NOMO-1 (cell line): ENCODE results near the gene ADAT3.
A peak's percentile ranks its signal among the peaks of the same experiment; 100 is the strongest.
"Not testable (repeated sequence)": the region's sequence is repeated elsewhere in the genome, so short reads cannot be mapped to it uniquely, and the experiment has no call there.

Experiments used
- DNase-seq, 2 experiments: peaks; one replicate each; lab custom pipeline; 2025; ENCODE audit not compliant: unreplicated experiment in 2 of 2; lab: John Stamatoyannopoulos, UW

Gene ADAT3

DNA sequence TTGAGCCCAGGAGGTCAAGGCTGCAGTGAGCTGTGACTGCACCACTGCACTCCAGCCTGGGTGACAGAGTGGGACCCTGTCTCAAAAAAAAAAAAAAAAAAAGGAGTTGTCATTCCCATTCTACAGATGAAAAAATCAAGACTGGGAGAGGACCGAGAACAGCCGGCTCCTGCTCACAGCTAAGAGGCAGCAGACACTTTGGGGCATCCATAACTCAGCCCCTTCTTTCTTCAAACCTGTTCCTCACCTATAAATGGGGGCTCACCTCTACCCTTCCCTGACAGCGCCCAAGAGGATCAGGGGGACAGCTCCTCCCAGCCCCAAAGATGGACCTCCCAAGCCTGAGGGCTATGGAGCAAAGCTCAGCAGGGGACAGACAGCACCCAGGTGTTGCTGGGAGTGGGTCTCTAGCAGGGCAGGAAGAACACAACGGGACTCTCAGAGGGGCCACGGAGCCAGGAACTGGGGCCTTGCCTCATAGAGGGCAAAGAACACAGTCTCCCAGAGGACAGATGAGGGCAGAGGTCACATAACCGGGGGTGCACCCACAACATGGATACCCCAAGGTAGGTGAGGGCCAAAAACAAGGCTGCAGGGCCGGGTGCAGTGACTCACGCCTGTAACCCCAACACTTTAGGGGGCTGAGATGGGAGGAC is 38.4 kb upstream of the ADAT3 start:
- no peak for DNase-seq

GRCh38 chr19:1867349-1867724 is 37.9 kb upstream of the ADAT3 start:
- no peak for DNase-seq

DNA sequence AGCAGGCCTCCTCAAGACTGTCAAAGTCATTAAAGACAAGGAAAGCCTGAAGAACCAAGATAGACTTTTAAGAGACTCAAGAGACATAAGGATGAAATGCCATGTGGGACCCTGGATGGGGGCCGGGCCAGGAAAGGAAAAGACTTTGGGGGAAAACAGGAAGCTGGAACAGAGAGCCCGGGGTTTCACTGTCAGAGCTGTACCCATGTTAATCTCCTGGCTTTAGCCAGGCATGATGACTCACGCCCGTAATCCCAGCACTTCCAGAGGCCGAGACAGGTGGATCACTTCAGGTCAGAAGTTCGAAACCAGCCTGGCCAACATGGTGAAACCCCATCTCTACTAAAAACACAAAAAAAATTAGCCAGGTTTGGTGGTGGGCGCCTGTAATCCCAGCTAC is 36.2 kb upstream of the ADAT3 start:
- no peak for DNase-seq

GRCh38 chr19:1871140-1871597 is 34.0 kb upstream of the ADAT3 start:
- DNase-seq: no peak

DNA sequence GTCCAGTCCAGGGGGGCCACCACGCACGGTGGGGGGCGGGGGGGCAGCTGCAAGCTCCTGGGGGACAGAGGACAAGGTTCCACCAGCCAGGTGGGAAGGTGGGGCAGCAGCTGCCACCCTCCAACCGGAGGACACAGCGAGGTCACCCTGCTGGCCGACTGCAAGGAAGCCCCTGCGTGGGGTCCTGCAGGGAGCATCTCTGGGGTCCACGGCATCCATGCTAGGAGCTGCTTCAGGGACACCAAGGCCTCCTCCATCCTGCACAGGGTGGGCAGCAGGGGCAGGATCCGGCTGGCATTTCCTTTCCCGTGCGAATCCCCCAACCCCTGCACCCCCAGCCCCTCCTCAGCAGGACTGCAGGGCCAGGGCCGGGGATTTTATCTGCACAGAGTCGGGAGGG is 33.6 kb upstream of the ADAT3 start:
- DNase-seq: no peak

GRCh38 chr19:1872807-1873523 is 32.2 kb upstream of the ADAT3 start:
- no peak for DNase-seq

- no peak for DNase-seq
Measured at GRCh38 chr19:1873524-1874473, 31.4 kb upstream of the ADAT3 start.

DNA sequence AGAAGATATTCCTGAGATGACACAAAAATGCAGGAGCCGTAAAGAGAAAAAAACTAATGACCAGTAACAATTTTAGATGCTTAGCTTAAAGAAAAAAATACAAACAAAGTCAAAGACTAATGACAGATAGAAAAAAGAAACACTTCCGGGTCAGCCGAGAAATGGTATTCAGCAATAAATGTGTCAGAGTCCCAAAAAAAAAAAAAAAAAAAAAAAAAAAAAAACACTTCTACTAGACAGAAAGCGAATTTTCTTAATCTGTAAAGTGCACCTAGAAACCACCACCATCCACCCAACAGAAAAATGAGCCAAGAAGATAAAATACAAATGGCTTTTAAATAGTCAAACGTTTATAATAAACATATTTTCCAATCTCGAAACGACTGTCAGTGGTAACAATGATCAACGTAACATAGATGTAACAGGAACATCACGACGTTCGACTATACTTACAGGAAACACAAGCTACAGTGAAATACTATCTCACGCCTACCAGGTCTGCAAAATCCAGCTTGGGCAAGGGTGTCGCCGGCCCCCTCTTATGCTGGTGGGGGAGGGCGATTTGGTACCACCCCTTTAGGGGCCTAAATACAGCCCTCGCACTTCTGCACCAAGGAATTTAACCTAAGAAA is 30.5 kb upstream of the ADAT3 start:
- DNase-seq: peak in 1 of 2 experiments; percentile 55

- not testable (repeated sequence) for DNase-seq
Measured at GRCh38 chr19:1875265-1875645, 29.9 kb upstream of the ADAT3 start.

DNA sequence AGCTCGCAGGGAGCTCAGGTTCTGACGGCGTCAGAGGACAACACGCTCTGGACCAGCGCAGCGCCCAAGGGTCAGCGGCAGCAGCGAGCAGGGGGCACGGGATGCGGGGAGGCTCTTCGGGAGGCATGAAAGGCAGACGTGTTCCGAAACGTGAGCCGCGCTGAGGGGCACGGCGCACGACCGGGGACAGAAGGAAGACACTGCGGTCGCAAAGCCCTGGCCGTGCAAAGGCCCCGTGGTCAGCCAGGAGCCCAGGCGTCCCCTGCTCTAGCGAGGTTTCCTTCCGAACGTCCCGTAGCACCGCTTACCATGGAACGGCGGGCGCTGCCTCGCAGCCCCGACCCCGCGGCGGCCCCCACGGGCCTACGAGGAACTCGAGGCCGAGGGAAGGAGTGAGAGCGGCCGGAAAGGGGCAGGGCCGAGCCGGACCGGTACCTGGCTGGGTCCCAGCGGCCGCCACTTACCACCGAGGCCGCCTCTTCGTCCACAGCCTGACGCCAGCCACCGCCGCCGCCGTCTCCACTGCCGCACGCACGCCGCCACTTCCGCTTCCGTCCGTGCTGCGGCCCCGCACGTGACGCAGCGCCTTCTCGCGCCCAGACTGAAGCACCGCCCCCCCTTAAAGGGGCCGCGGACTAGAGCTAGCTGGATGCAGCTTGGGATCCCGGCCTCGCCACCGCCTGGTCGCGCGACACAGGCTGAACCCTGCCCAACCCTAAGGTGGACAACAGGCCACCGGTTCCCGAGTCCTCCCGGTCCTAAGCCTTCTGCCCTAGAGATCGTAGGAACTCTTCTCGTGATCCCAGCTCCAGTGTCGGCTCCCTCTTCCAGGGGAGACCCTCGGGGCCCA is 29.3 kb upstream of the ADAT3 start:
- peak; percentile 92 to 96 for DNase-seq

GRCh38 chr19:1876496-1877279 is 28.5 kb upstream of the ADAT3 start:
- not testable (repeated sequence) for DNase-seq

- not testable (repeated sequence) for DNase-seq
Measured at GRCh38 chr19:1877280-1877660, 27.9 kb upstream of the ADAT3 start.

DNA sequence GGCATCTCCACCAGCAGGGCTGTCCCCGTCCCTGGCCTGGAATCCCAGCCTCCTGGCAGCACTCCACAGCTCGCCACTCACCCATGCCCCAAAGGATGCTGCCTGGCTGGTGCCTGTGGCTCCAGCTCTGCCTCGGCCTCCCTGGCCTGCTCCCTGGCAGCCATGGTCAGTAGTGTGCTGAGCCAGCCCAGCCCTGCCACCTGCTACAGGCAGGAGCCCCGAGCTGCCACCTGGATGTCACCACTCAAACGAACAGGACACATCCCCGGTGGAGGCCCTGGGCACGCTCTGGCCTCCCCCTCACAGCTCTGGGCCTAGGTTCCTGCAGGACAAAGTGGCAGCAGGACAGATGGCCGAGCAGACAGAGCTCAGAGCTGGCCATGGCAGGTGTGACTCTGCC is 26.6 kb upstream of the ADAT3 start:
- not testable (repeated sequence) for DNase-seq

GRCh38 chr19:1879982-1880381 is 25.2 kb upstream of the ADAT3 start:
- not testable (repeated sequence) for DNase-seq

DNA sequence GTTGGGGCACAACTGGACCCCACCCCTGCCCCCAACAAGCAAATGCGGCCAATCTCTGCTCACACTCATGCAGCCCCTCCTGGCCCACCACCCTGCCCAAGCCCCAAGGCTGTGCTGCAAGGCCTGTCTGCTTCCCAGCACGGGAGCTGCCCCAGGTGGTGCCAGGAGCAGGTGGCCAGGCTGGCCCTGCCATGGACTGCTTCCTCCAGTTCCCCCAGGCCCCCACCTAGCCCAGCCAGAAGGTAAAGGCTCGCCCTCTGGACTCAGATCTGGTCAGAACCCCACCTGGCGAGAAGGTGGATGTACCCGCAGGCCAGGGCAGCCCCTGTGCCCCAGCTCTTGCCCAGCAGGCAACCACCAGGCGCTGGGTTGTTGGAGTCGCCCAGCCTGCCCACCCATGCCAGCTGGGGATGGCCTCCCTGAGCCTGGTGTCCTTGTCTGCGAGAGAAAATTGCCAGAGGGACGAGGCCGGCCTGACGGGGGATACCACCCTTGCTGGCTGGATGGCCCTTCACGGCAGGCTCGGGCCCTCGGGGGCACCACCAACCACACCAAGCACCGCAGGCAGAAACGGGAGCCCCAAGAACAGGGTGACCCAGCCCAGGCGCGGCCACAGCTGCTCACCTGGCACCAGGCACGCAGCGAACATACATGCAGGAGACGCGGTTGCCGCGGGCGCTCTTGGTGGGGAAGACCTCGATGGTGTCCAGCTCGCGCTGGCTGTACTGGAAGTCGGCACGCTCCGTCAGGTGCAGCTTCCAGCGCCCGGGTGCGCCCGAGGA is 24.4 kb upstream of the ADAT3 start:
- DNase-seq: no peak

DNA sequence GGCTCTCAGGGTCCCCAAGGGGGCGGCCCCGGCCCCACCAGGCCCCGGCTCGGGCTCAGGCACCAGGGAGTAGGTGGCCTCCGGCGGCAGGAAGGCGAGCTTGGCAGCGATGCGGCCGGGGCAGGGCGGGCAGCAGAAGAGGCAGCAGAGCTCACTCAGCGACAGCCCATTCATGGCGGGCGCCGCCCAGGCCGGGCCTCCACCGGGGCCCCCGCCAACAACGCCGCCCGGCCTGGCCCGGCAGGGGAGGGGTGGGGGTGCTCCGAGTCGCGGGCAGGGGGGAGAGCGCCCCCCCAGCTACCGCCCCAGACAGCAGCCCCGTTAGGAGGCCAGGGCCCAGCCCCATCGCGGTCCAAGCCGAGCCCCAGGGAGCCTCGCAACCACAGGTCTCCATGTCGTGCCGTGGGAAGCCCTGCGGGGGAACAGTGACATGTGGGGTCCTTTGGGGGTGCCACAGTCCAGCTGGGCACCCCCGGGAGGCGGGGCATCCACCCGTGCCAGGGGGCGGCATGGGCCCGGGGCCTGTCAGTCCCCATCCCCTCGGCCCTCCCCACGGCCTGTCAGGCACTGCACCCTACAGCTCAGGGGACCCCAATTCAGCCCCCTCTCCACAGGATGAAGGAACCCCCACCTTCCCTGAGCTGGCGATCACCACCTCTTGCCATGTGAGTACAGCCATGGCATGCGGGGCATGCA is 23.7 kb upstream of the ADAT3 start:
- DNase-seq: not testable (repeated sequence)

DNA sequence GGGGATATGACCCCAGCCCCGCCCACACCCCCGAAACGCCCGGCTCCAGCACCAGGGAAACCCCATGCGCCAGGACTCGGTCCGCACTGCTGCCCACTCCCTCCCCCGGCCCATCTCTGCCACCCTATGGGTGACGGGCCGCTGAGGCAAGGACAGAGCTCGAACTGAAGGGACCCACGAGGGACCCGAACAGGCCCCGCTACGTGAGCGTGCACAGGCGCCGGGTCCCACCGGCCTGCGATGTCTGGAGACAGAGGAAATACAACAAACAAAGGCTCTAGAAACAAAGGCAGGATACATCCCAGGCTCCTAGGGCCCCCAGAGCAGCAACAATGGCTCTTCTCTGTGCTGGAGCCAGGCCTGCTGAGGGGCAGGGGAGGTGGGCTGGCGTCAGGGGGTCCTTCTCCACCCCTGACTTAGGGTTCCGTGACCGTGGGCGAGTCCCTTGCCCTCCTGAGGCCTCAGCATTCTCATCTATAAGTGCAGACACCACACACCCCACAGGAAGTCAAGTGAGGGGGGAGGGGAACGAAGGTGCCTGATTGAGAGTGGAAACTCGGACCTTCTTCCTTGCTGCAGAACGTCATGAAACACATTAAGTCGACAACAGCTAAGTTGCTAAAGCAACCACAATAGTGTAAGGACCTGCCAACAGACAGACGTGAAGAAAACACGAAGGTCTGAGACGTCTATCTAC is 23.0 kb upstream of the ADAT3 start:
- DNase-seq: no peak
